Transverse colon (tissue), 4 donors: ENCODE measurements around the gene GAB1. TPM values are rescaled to one million over a fixed set of nuclear protein-coding genes. Genes with fewer than 3 reads are reported as not detected.

Source experiments
- DNase-seq: peaks from one replicate; pipeline ENCODE4 v3.0.0-alpha.2; 2019
- H3K27ac ChIP-seq, 4 donors: fragments of 200-600 bp; sonication (generic); 2 replicates each; pipeline ENCODE4 v1.5.1; 2016 to 2018; ENCODE audit warnings: inconsistent platforms in 4 of 4
- H3K27me3 ChIP-seq: fragments of 200-600 bp; sonication (generic); 2 replicates; pipeline ENCODE4 v1.5.1; 2017; ENCODE audit warnings: inconsistent platforms
- H3K36me3 ChIP-seq, 4 donors: fragments of 200-600 bp; sonication (generic); 2 replicates each; pipeline ENCODE4 v1.5.1; 2017 to 2019; ENCODE audit warnings: inconsistent platforms in 4 of 4
- H3K4me1 ChIP-seq, 4 donors: fragments of 200-600 bp; sonication (generic); 2 replicates each; pipeline ENCODE4 v1.5.1; 2017 to 2020; ENCODE audit warnings: inconsistent platforms in 4 of 4
- H3K4me3 ChIP-seq, 4 donors: fragments of 200-600 bp; sonication (generic); 1 replicate in 1 of 4; 2 replicates in 3 of 4; pipeline versions ENCODE4 v1.5.1 to v1.6.1; 2017 to 2019; ENCODE audit warnings: inconsistent platforms in 4 of 4
- H3K9me3 ChIP-seq, 2 donors: fragments of 200-600 bp; sonication (generic); 2 replicates each; pipeline ENCODE4 v1.5.1; 2017 to 2019; ENCODE audit warnings: inconsistent platforms in 2 of 2
- EP300 ChIP-seq: sonication (generic); formaldehyde crosslinking; IDR thresholded peaks from one replicate; pipeline ENCODE4 v1.6.1; 2017; ENCODE audit warnings: antibody characterized with exemption, low read depth
- POLR2A ChIP-seq: fragments of 450-650 bp; IDR thresholded peaks from one replicate; pipeline ENCODE4 v1.6.1; 2016; ENCODE audit warnings: antibody characterized with exemption, mild to moderate bottlenecking, moderate library complexity
- POLR2AphosphoS5 ChIP-seq, 3 donors: sonication (generic); formaldehyde crosslinking; IDR thresholded peaks; one replicate each; pipeline ENCODE4 v1.6.1; 2016; ENCODE audit warnings: antibody characterized with exemption in 3 of 3
- WGBS, 2 donors: methylation state at CpG; one replicate each; pipeline ENCODE4 v1.1.5; 2018; ENCODE audit warnings: low coverage in 1 of 2; 5-methylcytosine and 5-hydroxymethylcytosine counted together
- in situ Hi-C, 4 donors: fragments of 200-750 bp; cut with MboI; loops; one replicate each; pipeline versions ENCODE4 v1.15.0 to v1.15.1; 2017; ENCODE audit warnings: low sequenced_read_pairs in 3 of 4, low pct_ligation_motif_present in 1 of 4, low pct_unique_long_range_greater_than_20kb in 1 of 4
- intact Hi-C: fragments of 100-400 bp; cut with DNase I; formaldehyde crosslinking; loops from one replicate; pipeline ENCODE4 v1.15.1; 2023; ENCODE audit warnings: low total_unique reads
- total RNA-seq, 4 donors: library from RNA; depleted of rRNA; stranded (reverse); fragments of >200 nt; gene quantifications; one replicate each; pipeline ENCODE4 v1.1.0, GENCODE V29; 2016
- TF ChIP-seq, protein P1 (sequence below), 5 experiments: fragments of 200-600 bp in 3 of 5; fragments of 450-650 bp in 2 of 5; sonication (generic) in 3 of 5; IDR thresholded peaks; 1 replicate in 2 of 5; 2 replicates in 3 of 5; pipeline ENCODE4 v1.5.1; 2016 to 2017; ENCODE audit warnings: antibody characterized with exemption in 5 of 5, inconsistent platforms in 3 of 5, mild to moderate bottlenecking in 2 of 5, moderate library complexity in 1 of 5

Gene GAB1
- total RNA-seq, 4 donors from 2014 or later: 33.0 to 72.7 (median 62.2) TPM

GRCh38 chr4:143407888-143408287, 71.2 kb downstream of the GAB1 start:
- 73 to 78% methylated on average over 2 of the region's 2 CpGs for WGBS, 2 donors
- in situ Hi-C loops: no loop called here

GRCh38 chr4:143410015-143410414, 73.3 kb downstream of the GAB1 start:
- no peak overlapping the region for H3K27ac ChIP-seq
- intact Hi-C loops: no loop called here

More at GRCh38 chr4:143407888-143408287, 71.2 kb downstream of the GAB1 start:
- no peak overlapping the region for H3K4me3 ChIP-seq
- no peaks in the 10 kb centered on the region for H3K27me3 ChIP-seq
- H3K27ac ChIP-seq: peak overlapping the region; percentile 7 to 45 (median 36)
- H3K4me1 ChIP-seq: peaks cover 20 to 91% (median 46%) of the 10 kb centered on the region in 4 donors
- H3K36me3 ChIP-seq: no peaks in the 10 kb centered on the region
- intact Hi-C loops: no loop called here
- no peak for TF ChIP-seq POLR2A
- no peak for TF ChIP-seq EP300
- TF ChIP-seq, protein P1, sequence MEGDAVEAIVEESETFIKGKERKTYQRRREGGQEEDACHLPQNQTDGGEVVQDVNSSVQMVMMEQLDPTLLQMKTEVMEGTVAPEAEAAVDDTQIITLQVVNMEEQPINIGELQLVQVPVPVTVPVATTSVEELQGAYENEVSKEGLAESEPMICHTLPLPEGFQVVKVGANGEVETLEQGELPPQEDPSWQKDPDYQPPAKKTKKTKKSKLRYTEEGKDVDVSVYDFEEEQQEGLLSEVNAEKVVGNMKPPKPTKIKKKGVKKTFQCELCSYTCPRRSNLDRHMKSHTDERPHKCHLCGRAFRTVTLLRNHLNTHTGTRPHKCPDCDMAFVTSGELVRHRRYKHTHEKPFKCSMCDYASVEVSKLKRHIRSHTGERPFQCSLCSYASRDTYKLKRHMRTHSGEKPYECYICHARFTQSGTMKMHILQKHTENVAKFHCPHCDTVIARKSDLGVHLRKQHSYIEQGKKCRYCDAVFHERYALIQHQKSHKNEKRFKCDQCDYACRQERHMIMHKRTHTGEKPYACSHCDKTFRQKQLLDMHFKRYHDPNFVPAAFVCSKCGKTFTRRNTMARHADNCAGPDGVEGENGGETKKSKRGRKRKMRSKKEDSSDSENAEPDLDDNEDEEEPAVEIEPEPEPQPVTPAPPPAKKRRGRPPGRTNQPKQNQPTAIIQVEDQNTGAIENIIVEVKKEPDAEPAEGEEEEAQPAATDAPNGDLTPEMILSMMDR (IDR thresholded peaks at IDR 0.05): no peak
- no peak for TF ChIP-seq POLR2AphosphoS5 (IDR thresholded peaks at IDR 0.05)
- DNase-seq: no peak
- no peaks in the 10 kb centered on the region for H3K9me3 ChIP-seq

GRCh38 chr4:143411527-143412419, 75.1 kb downstream of the GAB1 start:
- Histone ChIP-seq H3K27ac (peak overlapping the region; percentile 2 to 34 (median 24)), H3K9me3 (no peaks in the 10 kb centered on the region), H3K4me1 (peaks cover 14 to 52% (median 21%) of the 10 kb centered on the region in 4 donors), H3K27me3 (no peaks in the 10 kb centered on the region), H3K4me3 (no peak overlapping the region), H3K36me3 (peaks cover 0 to 14% (median under 1%) of the 10 kb centered on the region in 4 donors)
- in situ Hi-C loops: no loop called here
- 38 to 47% methylated on average over 7 of the region's 7 CpGs for WGBS, 2 donors
- TF ChIP-seq POLR2AphosphoS5 (IDR thresholded peaks at IDR 0.05): peak in 1 of 3 donors; percentile 5
- no peak for TF ChIP-seq POLR2A
- no peak for DNase-seq
- intact Hi-C loops: no loop called here

More at GRCh38 chr4:143410015-143410414, 73.3 kb downstream of the GAB1 start:
- no peak for TF ChIP-seq POLR2A
- TF ChIP-seq, protein P1 (IDR thresholded peaks at IDR 0.05): no peak
- no peak for TF ChIP-seq POLR2AphosphoS5 (IDR thresholded peaks at IDR 0.05)
- TF ChIP-seq EP300: no peak
- in situ Hi-C loops: no loop called here
- Histone ChIP-seq H3K4me1 (peaks cover 14 to 70% (median 28%) of the 10 kb centered on the region in 4 donors), H3K27me3 (no peaks in the 10 kb centered on the region), H3K9me3 (no peaks in the 10 kb centered on the region), H3K36me3 (no peaks in the 10 kb centered on the region), H3K4me3 (no peak overlapping the region)
- no peak for DNase-seq
- 78 to 95% methylated on average over 3 of the region's 3 CpGs for WGBS, 2 donors

DNA sequence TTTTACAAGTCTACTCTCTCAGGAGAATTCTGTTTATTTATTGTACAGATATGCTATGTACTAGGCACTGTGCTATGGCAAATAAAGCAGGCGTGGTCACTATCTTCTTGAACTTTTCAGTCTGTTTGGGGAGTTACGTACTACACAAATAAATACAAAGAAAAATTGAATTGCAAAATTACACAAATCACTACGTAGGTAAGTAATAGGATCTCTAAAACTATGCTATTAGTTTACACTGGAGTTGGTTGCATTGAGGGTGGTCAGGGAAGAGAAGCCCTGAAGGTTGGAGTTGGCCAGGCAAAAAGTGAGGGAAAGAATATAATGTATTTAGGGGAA, 75.7 kb downstream of the GAB1 start:
- DNase-seq: no peak
- TF ChIP-seq EP300 (no peak), POLR2AphosphoS5 (IDR thresholded peaks at IDR 0.05) (no peak), POLR2A (no peak)
- TF ChIP-seq, protein P1 (IDR thresholded peaks at IDR 0.05): no peak
- Histone ChIP-seq H3K4me3 (no peak overlapping the region), H3K27me3 (no peaks in the 10 kb centered on the region), H3K27ac (peak overlapping the region in 3 of 4 donors; percentile 2 to 34 (median 25)), H3K4me1 (peaks cover 14 to 46% (median 16%) of the 10 kb centered on the region in 4 donors), H3K9me3 (no peaks in the 10 kb centered on the region), H3K36me3 (peaks cover 0 to 20% (median 4%) of the 10 kb centered on the region in 4 donors)
- intact Hi-C loops (no loop called here), in situ Hi-C loops (no loop called here)
- 68 to 71% methylated on average over 3 of the region's 3 CpGs for WGBS, 2 donors
